CD4-positive, alpha-beta T cell treated with Interleukin-6 at 100 ng/mL for 8 hours (primary cell): ENCODE results near the gene SCN9A.
"Not testable (repeated sequence)": the region's sequence is repeated elsewhere in the genome, so short reads cannot be mapped to it uniquely, and the experiment has no call there.

Source experiments
- DNase-seq: peaks from one replicate; pipeline ENCODE4 v3.0.0-alpha.2; 2020; ENCODE audit warnings: mixed read lengths, low spot score

Gene SCN9A

DNA sequence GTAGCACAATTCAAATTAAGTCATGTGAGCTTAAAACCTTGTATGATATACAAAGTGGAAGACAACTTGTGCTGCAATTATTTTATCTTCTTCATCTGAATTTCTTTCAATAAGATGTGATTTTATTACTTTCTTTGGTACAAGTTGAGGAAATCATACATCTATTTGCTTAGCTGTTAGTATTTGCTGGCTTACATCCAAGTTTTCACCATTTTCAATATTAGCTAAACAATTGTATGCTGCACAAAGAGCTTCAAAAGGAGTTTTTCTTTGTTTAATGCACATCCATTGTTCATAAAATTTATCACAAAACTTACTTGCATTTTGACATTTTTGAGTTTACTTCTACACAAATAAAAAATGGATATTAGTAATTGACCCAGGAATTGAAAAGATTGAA is 40.9 kb downstream of the SCN9A start:
- no peak for DNase-seq

DNA sequence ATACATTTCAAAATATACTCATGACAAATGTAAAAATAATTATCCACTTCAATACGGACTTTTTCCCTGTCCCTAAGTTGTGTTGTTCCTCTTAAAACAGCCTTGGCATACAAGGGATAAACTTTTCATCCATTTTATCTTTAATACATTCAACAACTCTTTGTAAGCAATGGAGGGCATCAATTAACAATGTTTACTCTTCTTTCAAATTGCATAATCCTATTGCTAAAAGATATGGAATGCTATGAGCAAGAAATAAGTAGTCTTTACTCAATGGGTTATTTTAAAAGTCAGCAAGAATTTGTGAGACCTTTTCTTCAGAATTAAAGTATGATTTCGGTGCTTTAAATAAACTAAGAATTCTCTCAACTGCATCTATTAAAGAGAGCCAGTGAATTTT is 41.9 kb downstream of the SCN9A start:
- no peak for DNase-seq

DNA sequence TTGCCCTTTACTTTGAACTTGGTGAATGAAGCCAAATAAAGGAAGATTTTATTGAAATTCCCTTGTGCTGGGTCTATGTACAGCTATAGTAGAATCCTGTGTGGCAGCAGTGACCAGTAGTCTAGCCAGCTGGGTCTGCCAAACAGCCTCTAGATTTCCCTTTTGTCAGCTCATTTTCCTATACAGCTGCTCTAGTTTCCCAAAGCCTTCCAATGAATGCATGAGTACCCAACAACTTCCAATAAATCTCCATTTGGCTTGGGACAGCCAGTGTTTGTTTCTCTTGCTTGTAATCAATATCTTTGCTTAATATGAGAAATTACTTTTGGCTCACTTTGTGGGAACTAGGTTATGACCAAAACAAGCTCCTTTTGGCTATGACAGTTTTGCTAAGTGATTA is 43.6 kb downstream of the SCN9A start:
- no peak for DNase-seq

DNA sequence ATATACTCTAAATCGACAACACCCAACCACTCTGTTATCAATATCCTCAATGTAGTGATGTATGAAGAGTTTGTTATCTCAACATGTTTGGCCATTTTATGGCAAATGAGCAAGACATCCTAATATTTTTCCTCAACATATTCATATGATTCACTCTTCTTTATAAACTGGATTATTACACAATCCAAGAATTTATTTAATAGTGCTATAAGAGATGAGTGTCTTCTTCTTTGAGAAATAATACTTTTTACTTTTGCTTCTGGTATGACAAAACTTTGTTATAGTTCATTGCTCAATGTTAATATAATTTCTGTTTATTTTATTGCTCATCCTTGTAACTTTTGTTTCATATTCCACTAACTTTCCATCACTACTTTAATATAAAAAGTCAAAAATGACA is 44.3 kb downstream of the SCN9A start:
- DNase-seq, result no peak

DNA sequence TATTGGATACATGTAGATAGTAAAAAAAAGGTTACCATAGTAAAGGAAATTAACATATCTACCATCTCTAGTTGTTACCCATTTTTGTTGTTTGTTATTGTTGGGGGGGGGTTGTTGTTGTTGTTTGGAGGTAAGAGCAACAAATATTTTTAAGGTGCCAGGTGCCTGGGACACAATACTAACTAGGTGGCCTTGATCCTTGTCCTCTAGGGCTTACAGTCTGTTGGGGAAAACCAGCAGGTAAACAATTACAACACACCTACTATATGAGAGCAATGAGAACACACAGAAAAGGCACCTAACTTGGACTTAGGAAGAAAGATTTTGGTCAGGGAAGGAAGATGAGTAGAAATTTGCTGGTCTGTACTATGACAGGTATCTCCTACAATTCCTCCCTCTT is 46.3 kb downstream of the SCN9A start:
- no peak for DNase-seq

DNA sequence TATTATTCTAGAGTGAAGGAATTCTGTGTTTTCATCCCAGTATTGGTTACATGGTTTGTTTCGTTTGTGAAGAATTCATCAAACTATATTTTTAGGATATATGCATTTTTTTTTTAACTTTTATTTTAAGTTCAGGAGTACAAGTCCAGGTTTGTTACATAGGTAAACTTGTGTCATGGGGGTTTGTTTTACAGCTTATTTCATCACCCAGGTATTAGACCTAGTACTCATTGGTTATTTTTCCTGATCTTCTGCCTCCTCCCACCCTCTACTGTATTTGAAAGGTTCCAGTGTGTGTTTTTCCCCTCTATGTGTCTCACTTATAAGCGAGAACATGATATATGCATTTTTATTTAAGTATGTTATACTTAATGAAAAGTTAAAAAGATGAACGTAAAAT is 47.6 kb downstream of the SCN9A start:
- DNase-seq, result no peak

DNA sequence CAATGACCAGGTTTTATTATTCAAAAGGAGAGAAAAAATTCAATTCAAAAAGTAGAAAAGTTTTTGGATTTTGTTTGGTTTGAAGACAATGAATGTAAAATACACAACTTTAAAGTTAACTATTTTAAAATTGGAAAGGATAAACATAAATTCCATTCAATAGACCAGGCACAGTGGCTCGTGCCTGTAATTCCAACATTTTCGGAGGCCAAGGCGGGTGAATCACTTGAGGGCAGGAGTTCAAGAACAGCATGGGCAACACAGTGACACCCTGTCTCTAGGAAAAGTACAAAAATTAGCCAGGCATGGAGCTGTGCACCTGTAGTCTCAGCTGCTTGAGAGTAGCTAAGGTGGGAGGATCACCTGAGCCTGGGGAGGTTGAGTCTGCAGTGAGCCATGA is 54.7 kb downstream of the SCN9A start:
- no peak for DNase-seq

DNA sequence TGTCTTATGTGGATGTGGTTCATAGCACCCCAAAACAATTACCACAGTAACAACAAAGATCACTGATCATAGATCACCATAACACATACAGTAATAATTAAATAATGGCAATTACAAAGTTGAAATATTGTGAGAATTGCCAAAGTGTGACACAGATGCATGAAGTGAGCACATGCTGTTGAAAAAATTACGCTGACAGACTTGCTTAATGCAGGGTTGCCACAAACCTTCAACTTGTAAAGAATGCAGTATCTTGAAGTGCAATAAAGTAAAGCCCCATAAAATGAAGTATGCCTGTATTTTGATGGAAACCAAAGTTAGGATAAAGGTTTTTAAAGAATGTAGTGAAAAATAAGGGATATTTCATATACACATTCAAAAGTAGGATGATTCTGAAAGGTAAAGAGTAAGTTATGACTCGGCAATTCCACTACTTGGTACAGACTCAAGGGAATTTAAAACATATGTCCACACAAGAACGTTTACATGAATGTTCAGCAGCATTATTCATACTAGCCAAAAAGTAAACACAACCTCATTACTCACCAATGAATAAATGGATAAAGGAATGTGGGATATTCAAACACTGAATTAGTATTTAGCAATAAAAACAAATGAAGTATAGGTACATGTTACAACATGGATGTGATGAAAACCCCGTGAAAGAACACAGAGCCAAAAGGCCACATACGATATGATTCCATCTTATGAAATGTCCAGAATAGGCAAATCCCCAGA is 61.6 kb downstream of the SCN9A start:
- DNase-seq, result no peak

DNA sequence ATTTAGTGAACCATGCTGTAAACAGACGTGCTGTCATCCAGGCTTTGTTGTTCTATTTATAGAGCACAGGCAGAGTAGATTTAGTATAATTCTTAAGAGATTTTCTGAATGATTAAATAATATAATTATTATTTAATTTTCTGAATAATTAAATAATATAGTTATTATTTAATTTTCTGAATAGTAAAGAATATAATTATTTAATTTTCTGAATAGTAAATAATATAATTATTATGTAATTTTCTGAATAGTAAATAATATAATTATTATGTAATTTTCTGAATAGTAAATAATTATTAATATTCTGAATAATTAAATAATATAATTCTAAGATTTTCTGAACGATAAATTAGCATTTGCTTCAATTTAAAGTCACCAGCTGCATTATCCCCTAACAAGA is 62.9 kb downstream of the SCN9A start:
- not testable (repeated sequence) for DNase-seq

DNA sequence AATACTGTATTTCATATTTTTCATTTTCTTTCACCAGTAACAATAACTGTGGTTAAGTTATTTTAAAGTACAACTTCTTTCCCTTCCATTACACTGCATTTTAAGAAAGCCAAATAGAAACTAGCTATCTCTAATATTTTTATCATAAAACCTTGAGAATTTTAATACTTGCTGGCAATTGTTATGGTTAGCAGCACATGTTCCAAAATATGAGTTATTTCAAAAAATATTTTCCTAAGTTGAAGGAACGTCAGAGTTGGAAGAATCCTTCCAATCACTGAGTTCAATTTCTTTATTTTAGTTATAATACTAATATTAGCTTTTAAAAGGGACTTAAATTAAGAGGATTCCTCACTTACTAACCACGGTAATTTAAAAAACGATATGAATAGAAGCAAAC is 68.4 kb downstream of the SCN9A start:
- DNase-seq, result no peak

DNA sequence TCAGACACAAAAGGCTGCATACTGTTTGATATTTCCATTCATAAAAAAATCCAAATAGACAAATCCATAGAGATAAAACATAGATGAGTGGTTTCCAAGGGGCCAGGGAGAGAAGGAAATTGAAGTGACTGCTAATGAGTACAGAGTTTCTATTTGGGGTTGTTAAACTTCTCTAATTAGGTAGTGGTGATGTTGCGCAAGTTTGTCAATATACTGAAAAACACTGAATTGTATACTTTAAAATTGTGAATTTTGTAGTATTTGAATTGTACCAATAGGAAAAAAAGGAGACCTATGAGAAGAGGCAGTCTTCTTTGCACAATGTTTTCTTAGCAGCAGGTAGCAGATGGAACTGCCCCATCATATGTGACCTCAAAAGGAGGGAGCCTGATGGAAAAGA is 71.1 kb downstream of the SCN9A start:
- no peak for DNase-seq

DNA sequence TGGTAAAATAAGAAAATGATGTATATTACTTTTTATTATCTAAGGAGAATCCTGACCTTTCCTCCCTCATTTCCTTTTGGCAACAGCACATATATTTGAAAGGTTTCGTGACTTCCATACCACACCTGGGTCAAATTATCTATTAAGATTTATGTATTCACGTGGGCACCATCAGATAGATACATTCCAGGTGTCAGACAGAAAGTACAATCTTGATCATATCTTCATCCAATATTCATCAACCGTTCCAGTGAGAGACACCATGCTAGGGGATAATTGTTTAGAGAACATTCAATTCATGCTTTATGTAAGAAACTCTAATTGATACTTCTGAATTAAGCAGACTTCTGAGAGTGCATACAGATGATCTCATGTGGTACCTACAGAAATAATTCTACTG is 73.7 kb downstream of the SCN9A start:
- no peak for DNase-seq

DNA sequence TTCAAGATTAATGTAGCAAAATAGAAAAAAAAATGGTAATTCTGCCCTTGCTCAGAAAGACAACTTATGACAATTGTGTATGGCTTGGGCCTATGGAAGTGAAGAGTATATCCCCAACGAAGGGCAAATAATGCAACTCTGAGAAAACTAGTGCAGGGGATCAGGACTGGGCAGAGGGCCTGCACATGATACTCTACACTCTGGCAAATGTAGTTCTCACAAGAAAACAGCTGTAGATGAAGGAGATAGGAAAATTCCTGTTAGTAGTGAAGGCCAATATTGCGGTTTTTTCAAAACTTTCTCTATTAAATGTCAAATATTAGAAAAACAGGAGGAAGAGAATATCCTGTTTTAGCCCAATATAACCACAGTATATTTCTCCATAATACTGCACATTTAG is 77.8 kb downstream of the SCN9A start:
- no peak for DNase-seq

DNA sequence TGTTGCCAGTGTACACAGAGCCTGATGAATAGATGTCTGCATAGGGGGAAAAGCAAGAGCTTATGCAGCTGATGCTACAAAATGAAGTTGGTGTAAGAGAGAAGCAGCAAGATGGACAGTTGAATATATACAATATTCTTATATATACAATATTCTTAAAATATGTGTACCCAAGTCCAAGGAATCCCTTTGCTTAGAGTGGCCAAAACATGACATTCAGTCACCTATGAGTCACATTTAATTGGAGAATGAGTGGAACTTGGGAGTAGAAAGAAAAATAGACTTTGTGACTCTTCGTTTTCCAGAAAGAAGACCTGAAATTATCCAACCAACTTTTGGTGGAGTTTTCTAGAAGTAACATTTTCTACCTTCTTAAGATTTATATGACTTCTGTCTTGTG is 81.8 kb downstream of the SCN9A start:
- DNase-seq, result no peak

DNA sequence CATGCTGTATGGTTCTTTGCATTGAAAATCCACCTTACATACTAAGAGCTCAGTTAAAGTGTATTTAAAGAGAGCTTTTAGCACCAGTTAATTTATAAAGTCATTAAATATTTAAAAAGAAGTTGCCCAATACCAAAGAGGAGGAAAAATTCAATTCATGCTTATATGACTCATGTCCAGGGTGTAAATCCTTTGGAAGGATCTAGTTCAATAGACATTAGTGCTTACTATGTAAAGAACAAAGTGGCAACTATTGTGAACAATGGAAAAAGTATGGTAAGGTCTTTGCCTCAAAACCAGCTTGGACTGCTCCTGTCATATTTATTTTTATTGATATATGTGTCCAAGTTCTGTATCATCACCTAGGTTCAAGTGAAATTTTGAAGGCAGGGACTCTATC is 90.5 kb downstream of the SCN9A start:
- DNase-seq, result no peak

DNA sequence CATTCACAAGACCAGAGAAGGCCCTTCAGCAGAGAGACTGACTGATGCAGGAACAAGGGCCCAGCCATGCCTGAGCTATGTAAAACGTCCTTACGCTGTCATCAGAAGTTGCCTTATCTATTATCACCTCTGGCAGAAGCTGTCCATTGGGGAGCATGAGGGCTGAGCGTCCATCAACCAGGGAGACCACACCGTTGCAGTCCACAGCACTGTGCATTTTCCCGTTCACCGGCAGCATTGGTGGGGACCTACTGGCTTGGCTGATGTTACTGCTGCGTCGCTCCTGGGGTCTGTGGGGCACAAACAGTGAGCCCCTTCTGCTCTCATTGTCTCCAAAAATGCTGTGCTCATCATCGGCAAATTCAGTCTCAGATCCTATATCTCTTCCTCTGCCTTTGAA is 91.4 kb downstream of the SCN9A start:
- no peak for DNase-seq

DNA sequence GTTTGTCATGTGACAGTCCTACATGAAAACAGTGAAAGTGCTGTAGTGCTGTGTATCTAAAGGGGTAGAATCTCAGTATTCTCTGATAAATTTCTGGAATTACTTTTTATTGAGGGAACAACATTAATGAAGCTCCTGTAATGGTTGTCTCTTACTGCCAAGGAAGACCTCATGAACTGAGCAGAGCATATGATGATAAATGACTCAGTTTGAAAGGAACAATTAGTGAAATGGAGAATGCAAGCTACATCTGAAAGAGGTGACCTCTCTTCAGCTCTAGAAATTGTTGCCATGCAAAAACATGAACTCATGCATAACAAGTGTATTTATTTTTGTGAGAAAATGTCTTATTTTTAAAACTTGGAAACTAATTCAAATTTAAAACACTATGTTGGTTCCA is 93.6 kb downstream of the SCN9A start:
- DNase-seq, result no peak

DNA sequence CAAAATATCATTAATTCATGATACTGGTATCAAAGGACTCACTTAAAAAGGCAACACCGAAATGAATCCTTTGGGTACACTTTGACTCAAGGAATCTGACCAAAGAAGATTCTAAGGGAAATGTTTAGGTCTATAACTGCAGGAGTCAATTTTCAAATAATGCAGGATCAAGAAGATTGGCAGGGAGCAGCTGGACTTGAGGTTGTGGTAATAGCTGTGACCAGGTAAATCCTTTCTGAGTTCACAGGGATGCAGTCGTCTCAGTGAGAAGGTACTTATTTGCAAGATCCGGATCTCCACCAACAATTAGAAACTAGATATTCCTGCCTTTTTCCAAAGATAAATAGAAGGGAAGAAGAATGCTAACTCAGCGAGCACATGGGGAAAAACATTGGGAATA is 96.9 kb downstream of the SCN9A start:
- DNase-seq, result no peak

DNA sequence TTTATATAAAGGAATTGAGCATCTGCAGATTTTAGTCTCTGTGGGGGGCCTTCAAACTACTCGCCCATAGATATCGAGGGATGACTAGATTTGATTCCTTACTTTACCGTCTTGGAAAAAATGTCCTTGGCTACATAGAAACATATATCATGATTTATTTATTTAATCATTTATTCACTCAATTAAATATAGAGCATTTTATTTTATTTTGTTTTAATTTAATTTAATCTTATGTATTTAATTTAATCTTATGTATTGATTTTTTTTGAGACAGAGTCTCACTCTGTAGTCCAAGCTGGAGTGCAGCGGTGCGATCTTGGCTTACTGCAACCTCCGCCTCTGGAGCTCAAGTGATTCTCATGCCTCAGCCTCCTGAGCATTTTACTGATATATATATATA is 105.4 kb downstream of the SCN9A start:
- no peak for DNase-seq

DNA sequence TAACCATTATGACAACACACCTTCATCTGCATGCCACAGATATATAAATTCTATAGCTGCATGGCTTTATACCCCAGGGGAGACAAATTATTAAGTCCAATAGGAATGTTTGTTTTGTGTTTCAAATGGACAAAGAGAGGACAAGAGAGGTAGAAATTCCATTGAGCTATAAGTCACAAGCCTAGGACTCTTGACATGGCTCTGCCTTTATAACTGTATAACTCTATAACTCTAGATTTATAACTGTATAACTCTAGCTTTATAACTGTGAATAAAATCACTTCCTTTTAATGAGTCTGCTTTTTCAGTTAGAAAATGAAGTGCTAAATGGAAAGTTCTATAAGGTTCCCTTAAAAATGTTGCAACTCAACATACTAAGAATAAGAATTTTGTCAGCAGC is 106.4 kb downstream of the SCN9A start:
- DNase-seq, result no peak

DNA sequence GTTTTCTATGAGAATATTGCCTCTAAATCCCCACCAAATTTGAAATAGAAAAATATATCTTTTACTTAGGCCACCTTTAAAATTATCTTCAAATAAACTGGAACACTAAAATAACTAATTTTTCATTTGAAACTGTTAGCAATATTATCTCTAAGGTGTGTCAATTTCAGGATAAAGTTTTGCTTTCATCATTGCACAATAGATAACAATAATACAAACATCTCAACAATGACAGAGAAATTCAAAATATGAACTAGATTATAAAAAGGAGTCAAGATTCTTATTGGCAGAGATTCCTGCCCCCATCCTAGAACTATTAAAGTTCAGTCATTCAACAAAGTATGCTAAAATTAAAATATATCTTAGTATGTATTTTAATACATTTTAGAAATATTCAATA is 117.9 kb downstream of the SCN9A start:
- DNase-seq, result no peak

DNA sequence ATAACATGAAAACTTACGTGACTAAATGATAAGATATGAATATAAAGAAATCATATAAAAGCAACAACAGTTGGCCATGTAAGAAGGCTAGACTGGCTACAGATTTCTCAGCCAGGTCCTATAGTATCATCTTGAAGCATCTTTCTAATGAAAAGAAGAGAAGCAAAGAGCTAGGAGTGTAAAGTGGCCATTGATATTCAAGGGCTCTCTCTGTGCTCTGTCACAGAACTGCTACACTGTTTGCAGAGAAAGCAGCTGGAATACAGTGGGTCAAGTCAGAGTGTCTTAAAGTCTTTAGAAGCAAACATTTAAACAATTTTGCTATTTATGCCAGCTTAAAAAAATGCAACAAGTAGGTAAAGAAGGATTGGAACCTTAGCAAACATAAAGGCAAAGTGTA is 118.8 kb downstream of the SCN9A start:
- DNase-seq, result no peak

DNA sequence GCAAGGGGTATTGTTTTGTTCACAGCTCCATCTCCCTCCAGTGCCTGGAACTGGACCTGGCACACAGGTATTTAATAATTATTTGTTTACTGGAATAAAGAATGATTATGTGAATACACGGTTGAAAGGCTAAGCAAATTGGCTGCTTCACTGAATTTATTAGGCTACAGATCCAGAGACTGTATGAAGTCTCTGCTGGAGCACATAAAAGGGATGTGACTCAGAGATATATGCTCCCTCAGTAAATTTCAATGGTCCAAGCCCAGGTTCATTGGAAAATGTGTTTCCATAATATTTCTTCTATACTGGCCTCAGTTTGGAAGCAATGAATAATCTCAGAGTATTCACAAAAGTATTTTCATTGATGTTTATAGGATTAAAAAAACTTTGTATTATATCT is 126.4 kb downstream of the SCN9A start:
- no peak for DNase-seq

DNA sequence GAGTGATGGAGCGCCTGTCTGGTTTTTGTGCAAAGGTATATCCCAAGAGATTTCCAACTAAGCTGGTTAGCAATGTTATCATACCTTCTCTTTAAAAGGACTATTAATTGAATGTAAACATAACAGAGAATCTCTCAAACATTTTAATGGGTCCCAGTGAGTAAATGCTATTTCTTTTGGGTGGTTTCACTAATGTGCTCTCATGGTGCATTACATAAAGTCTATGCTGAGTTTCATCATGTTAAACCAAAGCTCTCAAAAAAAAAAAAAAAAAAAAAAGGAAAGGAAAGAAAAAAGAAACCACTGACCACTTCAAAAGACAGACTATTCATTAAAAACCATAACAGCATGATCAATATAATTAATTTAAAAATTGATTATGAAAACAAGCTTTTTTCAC is 128.8 kb downstream of the SCN9A start:
- DNase-seq, result no peak

DNA sequence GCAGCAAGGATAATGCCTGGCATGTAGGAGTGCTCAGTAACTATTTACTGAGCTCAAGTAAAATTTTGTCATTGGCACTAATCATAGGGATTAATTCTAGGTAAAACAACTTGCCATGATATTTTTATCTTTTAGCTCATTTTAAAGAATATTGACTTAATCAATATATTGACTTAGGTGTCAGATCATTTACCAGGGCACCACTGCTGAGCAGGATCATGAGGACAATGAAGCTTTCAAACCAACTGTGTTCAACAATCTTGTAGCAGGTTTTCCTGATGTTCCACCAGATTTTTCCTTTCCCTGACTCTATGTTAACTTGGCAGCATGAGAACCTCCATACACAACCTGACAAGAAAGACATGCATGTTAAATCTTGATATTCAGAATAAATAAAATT is 133.4 kb downstream of the SCN9A start:
- no peak for DNase-seq
